PC-3 (cell line): ENCODE results near the gene BZW2. TPM values are rescaled to one million over a fixed set of nuclear protein-coding genes. Genes with fewer than 3 reads are reported as not detected.

Source experiments
- ATAC-seq: fragments of 200-7000 bp; cut with Tn5 transposase; 2 replicates; pipeline ENCODE4 v1.9.1; 2020; ENCODE audit warnings: mild to moderate bottlenecking, moderate library complexity
- BruUV-seq: library from RNA; stranded (reverse); fragments of 400-500 nt; replicated peaks from 2 replicates; lab custom pipeline; 2021; lab: Mats Ljungman, UMichigan
- CTCF ChIA-PET: fragments of 300-600 bp; sonication (Branson Sonifier 250); formaldehyde crosslinking; loops from one replicate; lab custom pipeline; 2022; ENCODE audit warnings: antibody characterized with exemption; lab: Charles Lee
- POLR2A ChIA-PET: fragments of 300-600 bp; sonication (Branson Sonifier 250); formaldehyde crosslinking; loops from one replicate; lab custom pipeline; 2022; ENCODE audit warnings: antibody characterized with exemption; ENCODE audit not compliant: unreplicated experiment; lab: Charles Lee
- DNase-seq: peaks from one replicate; pipeline ENCODE4 v3.0.0-alpha.2; 2015
- H2AFZ ChIP-seq: fragments of 300-600 bp; sonication (generic); 2 replicates; pipeline ENCODE4 v1.6.0; 2016; ENCODE audit warnings: antibody characterized with exemption, low read length
- H3F3A ChIP-seq: fragments of 300-600 bp; sonication (generic); one replicate; pipeline ENCODE4 v1.6.0; 2017; ENCODE audit warnings: antibody characterized with exemption, low read length, control low read depth, mild to moderate bottlenecking; ENCODE audit not compliant: unreplicated experiment
- H3K27ac ChIP-seq: fragments of 300-600 bp; sonication (generic); 2 replicates; pipeline ENCODE4 v1.5.1; 2016; ENCODE audit warnings: mild to moderate bottlenecking, low read length
- H3K27me3 ChIP-seq: fragments of 300-600 bp; sonication (generic); 2 replicates; pipeline ENCODE4 v1.6.1; 2016; ENCODE audit warnings: low read length, mixed read lengths
- H3K36me3 ChIP-seq: fragments of 300-600 bp; sonication (generic); 2 replicates; pipeline ENCODE4 v1.6.1; 2016; ENCODE audit warnings: low read depth, mixed run types, low read length, mixed read lengths
- H3K4me1 ChIP-seq: fragments of 300-600 bp; sonication (generic); 2 replicates; pipeline ENCODE4 v1.5.1; 2016; ENCODE audit warnings: low read length; ENCODE audit not compliant: insufficient read depth
- H3K4me2 ChIP-seq: fragments of 300-600 bp; sonication (generic); 2 replicates; pipeline ENCODE4 v1.6.0; 2016; ENCODE audit warnings: low read length
- H3K4me3 ChIP-seq: fragments of 300-600 bp; sonication (generic); 2 replicates; pipeline ENCODE4 v1.5.1; 2016; ENCODE audit warnings: mild to moderate bottlenecking, low read length, mixed read lengths
- H3K79me2 ChIP-seq: fragments of 300-600 bp; sonication (generic); 2 replicates; pipeline ENCODE4 v1.6.1; 2017; ENCODE audit warnings: low read length, mixed read lengths
- H3K9ac ChIP-seq: fragments of 300-600 bp; sonication (generic); 2 replicates; pipeline ENCODE4 v1.6.0; 2016; ENCODE audit warnings: mild to moderate bottlenecking, low read length
- H3K9me2 ChIP-seq: fragments of 300-600 bp; sonication (generic); replicated peaks from 2 replicates; pipeline ENCODE4 v1.6.1; 2016; ENCODE audit warnings: mixed run types, low read length, mixed read lengths
- H3K9me3 ChIP-seq: fragments of 300-600 bp; sonication (generic); 2 replicates; pipeline ENCODE4 v1.6.1; 2016; ENCODE audit warnings: low read length, mixed read lengths
- H4K20me1 ChIP-seq: fragments of 300-600 bp; sonication (generic); 2 replicates; pipeline ENCODE4 v1.6.1; 2016; ENCODE audit warnings: low read length, mixed read lengths
- CTCF ChIP-seq: fragments of 300-600 bp; sonication (generic); conservative IDR thresholded peaks from 2 replicates; pipeline ENCODE4 v1.5.1; 2017; ENCODE audit warnings: antibody characterized with exemption, low read depth, mild to moderate bottlenecking, low read length
- EZH2 ChIP-seq: fragments of 300-600 bp; sonication (generic); IDR thresholded peaks from one replicate; pipeline ENCODE4 v1.6.1; 2017; ENCODE audit warnings: antibody characterized with exemption, mild to moderate bottlenecking, low read length; ENCODE audit not compliant: unreplicated experiment
- EZH2phosphoT487 ChIP-seq: fragments of 300-600 bp; sonication (generic); IDR thresholded peaks from 2 replicates; pipeline ENCODE4 v1.6.1; 2018; ENCODE audit warnings: mild to moderate bottlenecking, antibody characterized with exemption, low read length, borderline replicate concordance
- intact Hi-C: fragments of 100-400 bp; cut with micrococcal nuclease; formaldehyde crosslinking; loops from 2 replicates; pipeline ENCODE4 v1.9.0; 2023
- total RNA-seq: library from RNA; depleted of rRNA; stranded (reverse); fragments of >200 nt; gene quantifications from 2 replicates; pipeline ENCODE4 v1.2.3, GENCODE V29; 2014

BZW2 gene
- total RNA-seq, 1 experiment from 2014 or later: 86.1 TPM

- H3K9me2 ChIP-seq: no peaks in the 10 kb centered on the region
- H3K36me3 ChIP-seq: peaks cover 39% of the 10 kb centered on the region
- peak overlapping the region; percentile 71; the same call in 1 of the 2 replicates for H3K4me2 ChIP-seq
- peaks cover 9% of the 10 kb centered on the region for H3F3A ChIP-seq
- ChIA-PET POLR2A (no interaction called here), CTCF (no interaction called here)
- H4K20me1 ChIP-seq: 0 out of 2 replicates have a peak, but pooled peaks cover 5% of the 10 kb centered on the region
- DNase-seq (peak; percentile 29), ATAC-seq (no peak)
- H3K27me3 ChIP-seq: no peaks in the 10 kb centered on the region
- intact Hi-C loops: no loop called here
- H3K79me2 ChIP-seq: peaks cover 59% of the 10 kb centered on the region
- peaks cover 35% of the 10 kb centered on the region for H3K4me1 ChIP-seq
- no TSS peak for BruUV-seq
- no peak overlapping the region for H2AFZ ChIP-seq
- TF ChIP-seq CTCF (no peak), EZH2 (no peak), EZH2phosphoT487 (no peak)
- peak overlapping the region; percentile 65; the same call in 1 of the 2 replicates for H3K9ac ChIP-seq
- H3K27ac ChIP-seq: peak overlapping the region; percentile 96
- H3K4me3 ChIP-seq: no peak overlapping the region
- no peaks in the 10 kb centered on the region for H3K9me3 ChIP-seq
Observed at GRCh38 chr7:16669581-16669980, 23.6 kb downstream of the BZW2 start.

- H3K4me1 ChIP-seq: peaks cover 35% of the 10 kb centered on the region
- ATAC-seq (no peak), DNase-seq (no peak)
- no peak overlapping the region for H2AFZ ChIP-seq
- peaks cover 55% of the 10 kb centered on the region for H3K79me2 ChIP-seq
- no peaks in the 10 kb centered on the region for H3K9me2 ChIP-seq
- 0 out of 2 replicates have a peak, but pooled peaks cover 5% of the 10 kb centered on the region for H4K20me1 ChIP-seq
- peaks cover 9% of the 10 kb centered on the region for H3F3A ChIP-seq
- intact Hi-C loops: no loop called here
- H3K4me2 ChIP-seq: no peak overlapping the region
- peaks cover 43% of the 10 kb centered on the region for H3K36me3 ChIP-seq
- H3K27me3 ChIP-seq: no peaks in the 10 kb centered on the region
- H3K27ac ChIP-seq: peak overlapping the region; percentile 96
- ChIA-PET CTCF (no interaction called here), POLR2A (no interaction called here)
- no peak overlapping the region for H3K9ac ChIP-seq
- no peaks in the 10 kb centered on the region for H3K9me3 ChIP-seq
- no TSS peak for BruUV-seq
- TF ChIP-seq EZH2: no peak
- no peak for TF ChIP-seq CTCF
- no peak for TF ChIP-seq EZH2phosphoT487
- H3K4me3 ChIP-seq: no peak overlapping the region
Observed at GRCh38 chr7:16670021-16670420, 24.0 kb downstream of the BZW2 start.

DNA sequence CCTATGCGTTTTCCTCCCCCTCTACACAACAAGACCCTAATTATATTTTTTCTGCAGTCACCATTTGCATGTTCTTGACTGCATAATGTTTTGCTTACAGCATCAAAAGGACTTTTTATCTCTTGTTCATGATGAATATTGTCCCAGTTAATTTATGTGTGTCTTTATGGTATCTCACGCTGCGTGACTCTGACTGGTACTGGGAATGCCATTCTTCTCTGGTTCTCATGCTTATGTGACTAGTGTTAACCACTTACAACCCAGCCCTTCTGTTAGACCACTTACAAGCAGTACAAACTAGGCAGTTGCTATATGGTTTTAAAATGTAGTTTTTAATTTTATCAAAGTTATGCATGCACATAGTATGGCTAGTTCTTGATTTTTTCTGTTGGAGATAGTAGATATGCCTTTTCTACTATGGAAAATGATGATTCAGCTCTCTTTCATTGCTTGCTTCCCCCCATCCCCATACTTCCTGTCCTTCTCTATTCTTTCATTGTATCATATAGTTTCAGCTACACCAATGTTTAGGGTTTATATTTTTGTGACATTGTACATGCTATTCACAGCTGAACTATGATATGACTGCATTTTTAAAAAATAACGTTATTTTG is 24.9 kb downstream of the BZW2 start:
- peaks cover 49% of the 10 kb centered on the region for H3K79me2 ChIP-seq
- no peaks in the 10 kb centered on the region for H3K9me3 ChIP-seq
- 0 out of 2 replicates have a peak, but pooled peaks cover 5% of the 10 kb centered on the region for H4K20me1 ChIP-seq
- BruUV-seq: no TSS peak
- H3K9ac ChIP-seq: no peak overlapping the region
- POLR2A ChIA-PET: no interaction called here
- peaks cover 45% of the 10 kb centered on the region for H3K36me3 ChIP-seq
- peaks cover 35% of the 10 kb centered on the region for H3K4me1 ChIP-seq
- H3K27ac ChIP-seq: no peak overlapping the region
- DNase-seq: no peak
- TF ChIP-seq EZH2 (no peak), CTCF (no peak), EZH2phosphoT487 (no peak)
- no peak overlapping the region for H3K4me3 ChIP-seq
- no peaks in the 10 kb centered on the region for H3K9me2 ChIP-seq
- no peak overlapping the region for H3K4me2 ChIP-seq
- H3F3A ChIP-seq: peaks cover 9% of the 10 kb centered on the region
- no peak for ATAC-seq
- H3K27me3 ChIP-seq: no peaks in the 10 kb centered on the region
- intact Hi-C loops: no loop called here
- CTCF ChIA-PET: no interaction called here
- H2AFZ ChIP-seq: no peak overlapping the region
